ENCODE data around the gene ADGRD2.

The ADGRD2 gene

DNA sequence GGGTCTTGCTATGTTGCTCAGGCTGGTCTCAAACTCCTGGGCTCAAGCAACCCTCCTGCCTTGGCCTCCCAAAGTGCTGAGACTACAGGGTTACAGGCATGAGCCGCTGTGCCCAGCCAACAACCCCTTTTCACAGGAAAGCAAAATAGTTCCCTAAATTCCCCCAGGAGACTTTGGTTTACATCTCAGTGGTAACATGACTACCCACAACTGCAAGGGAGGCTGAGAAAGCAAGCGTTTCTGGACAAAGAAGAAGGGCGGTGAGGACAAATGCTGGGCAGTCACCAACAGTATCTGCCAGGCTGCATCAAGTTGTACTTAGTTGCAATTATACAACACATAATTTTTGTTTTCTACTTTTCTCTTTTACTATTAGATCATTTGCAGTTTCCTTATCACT lies 7.4 kb upstream of the ADGRD2 start:
- H3K4me3 ChIP-seq (ENCODE audit: low read depth, low read length): no peak overlapping the region
- no peak for TF ChIP-seq CTCF (IDR thresholded peaks at IDR 0.05; ENCODE audit: low read depth, low read length, missing control alignments)
- DNase-seq (ENCODE audit: low read depth): no peak

GRCh38 chr9:124443625-124444024 lies 6.6 kb upstream of the ADGRD2 start:
- no peak for DNase-seq (ENCODE audit: low read depth)
- no peak for TF ChIP-seq CTCF (IDR thresholded peaks at IDR 0.05; ENCODE audit: low read depth, low read length, missing control alignments)
- H3K4me3 ChIP-seq (ENCODE audit: low read depth, low read length): no peak overlapping the region

DNA sequence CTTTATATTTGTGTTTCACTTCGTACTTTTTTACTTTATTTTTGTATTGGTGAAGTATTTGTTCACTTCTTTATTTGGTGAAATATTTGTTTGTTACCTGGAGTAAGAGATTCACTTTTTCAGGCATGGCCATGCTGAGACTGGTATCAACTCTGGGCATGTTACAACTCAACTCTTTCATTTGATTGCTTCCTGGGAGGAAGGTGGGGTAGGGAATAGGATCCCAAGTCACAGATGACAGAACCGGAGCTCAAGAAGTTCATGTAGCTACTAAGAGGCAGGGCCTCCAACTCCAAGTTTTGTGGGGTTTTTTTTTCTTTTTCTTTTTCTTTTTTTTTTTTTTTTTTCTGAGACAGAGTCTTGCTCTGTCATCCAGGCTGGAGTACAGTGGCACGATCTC lies 6.1 kb upstream of the ADGRD2 start:
- H3K4me3 ChIP-seq (ENCODE audit: low read depth, low read length): no peak overlapping the region
- TF ChIP-seq CTCF (IDR thresholded peaks at IDR 0.05; ENCODE audit: low read depth, low read length, missing control alignments): no peak
- DNase-seq (ENCODE audit: low read depth): no peak

DNA sequence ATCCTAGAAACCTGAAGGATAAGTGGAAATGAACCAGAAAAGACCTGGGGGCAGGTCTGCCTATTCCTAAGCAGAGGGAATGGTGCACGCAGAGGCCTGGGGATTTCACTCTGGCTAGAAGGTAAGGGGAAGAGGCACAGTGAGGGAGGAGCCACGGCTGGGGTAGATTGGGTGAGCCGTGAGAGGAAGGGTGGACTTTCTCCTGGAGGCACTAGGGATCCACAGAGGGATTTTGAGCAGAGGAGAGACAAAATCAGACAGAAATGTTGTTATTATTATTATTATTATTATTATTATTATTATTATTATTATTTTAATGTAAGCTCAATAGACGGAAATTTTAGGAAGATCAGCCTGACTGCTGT lies 3.0 kb upstream of the ADGRD2 start:
- DNase-seq (ENCODE audit: low read depth): no peak
- H3K4me3 ChIP-seq (ENCODE audit: low read depth, low read length): no peak overlapping the region
- no peak for TF ChIP-seq CTCF (IDR thresholded peaks at IDR 0.05; ENCODE audit: low read depth, low read length, missing control alignments)

DNA sequence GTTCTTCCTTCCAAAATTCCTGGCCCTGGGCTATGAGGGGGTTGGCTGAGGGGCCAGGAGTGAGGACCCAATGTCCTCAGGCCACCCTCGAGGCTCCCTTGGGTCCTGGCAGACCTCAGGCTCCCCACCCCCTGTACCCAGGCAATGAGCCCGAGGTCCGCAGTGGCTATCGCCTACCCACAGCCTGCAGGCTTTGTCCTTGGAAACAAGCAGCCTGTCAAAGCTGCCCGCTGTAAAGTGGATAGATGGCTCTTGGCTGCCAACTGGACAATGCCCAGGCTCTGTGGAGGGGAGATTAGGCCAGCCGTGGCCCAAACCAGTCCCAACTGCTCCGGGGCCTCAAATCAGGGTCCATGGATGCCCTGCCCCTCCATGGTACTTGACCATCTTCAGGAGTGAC lies 2.2 kb upstream of the ADGRD2 start:
- no peak for TF ChIP-seq CTCF (IDR thresholded peaks at IDR 0.05; ENCODE audit: low read depth, low read length, missing control alignments)
- no peak overlapping the region for H3K4me3 ChIP-seq (ENCODE audit: low read depth, low read length)
- DNase-seq (ENCODE audit: low read depth): no peak

DNA sequence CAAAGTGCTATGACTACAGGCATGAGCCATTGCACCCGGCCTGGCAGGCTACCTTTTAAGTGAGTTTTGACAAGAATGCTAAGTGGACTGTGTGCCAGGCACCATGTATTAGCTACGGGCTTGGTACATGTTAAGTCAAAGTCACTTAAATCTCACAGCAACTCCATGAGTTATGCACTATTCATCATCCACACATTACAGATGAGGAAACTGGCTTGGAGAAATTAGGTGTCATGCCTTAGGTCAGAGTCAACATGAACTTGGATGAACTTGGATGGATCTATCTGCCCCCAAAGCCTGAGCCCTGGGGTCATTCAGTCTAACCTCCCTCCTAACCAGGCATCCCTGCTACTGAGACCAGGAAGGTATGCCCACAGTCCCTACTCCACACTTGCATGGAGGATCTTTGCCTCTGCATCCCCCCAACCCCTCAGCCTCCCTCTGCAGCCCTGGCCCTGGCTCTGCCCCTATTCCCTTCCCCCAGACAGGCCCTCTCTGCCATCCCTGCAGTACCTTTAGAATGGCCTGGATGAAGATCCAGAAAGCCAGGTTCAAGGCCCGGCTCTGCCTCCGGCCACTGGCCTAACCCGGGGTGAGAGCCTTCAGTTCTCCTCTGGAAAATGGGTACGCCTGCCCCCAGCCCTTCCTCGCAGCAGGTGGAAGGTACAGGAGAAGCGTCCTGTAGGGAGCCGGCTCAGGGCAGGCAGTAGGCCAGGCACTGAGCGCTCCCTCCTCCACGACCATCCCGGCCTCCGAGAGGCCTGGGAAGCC lies 685 bp upstream of the ADGRD2 start:
- no peak overlapping the region for H3K4me3 ChIP-seq (ENCODE audit: low read depth, low read length)
- TF ChIP-seq CTCF (IDR thresholded peaks at IDR 0.05; ENCODE audit: low read depth, low read length, missing control alignments): no peak
- no peak for DNase-seq (ENCODE audit: low read depth)
